ENCODE measurements around the gene SSTR4. TPM values are rescaled to one million over a fixed set of nuclear protein-coding genes. Genes with fewer than 3 reads are reported as not detected.
"Not testable (repeated sequence)": the region's sequence is repeated elsewhere in the genome, so short reads cannot be mapped to it uniquely, and the experiment has no call there.

SSTR4 gene
- total RNA-seq, 6 donors from 2014 or later: 0.30 TPM; not detected in 5

DNA sequence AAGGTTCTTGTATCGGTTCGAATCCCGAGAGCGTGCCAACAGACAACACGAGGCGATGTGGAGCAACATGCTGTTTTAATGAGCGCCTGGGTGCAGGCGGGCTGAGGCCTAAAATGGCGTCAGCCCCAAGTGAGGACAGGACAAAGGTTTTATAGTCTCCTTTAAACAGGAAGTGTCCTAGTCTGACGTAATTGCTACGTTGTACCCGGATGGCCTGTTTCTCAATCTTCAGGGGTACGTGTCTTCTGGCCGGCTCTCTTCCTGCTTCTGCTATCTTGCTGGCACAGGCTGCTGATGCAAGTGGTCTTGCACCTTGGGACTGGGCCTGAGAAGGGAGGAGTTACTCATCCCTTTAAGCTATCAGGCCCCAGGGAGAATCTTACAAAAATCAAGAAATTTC, 9.6 kb upstream of the SSTR4 start:
- not testable (repeated sequence) for H3K27me3 ChIP-seq; H3K36me3 ChIP-seq; ATAC-seq (ENCODE audit: low FRiP score in 2 of 2); H3K4me1 ChIP-seq; H3K4me3 ChIP-seq; H3K9me3 ChIP-seq
- DNase-seq: peak in 1 of 2 donors; percentile 80
- peak in 1 of 4 donors; percentile 16 for TF ChIP-seq POLR2A (IDR thresholded peaks at IDR 0.05)
- TF ChIP-seq POLR2AphosphoS5 (IDR thresholded peaks at IDR 0.05): peak; percentile 64 to 90
- peak in 2 of 4 donors; percentile 21 to 78 for TF ChIP-seq EP300 (IDR thresholded peaks at IDR 0.05)
- WGBS, 2 donors: 67 to 77% methylated on average over 14 of the region's 14 CpGs
- peak overlapping the region in 3 of 4 donors; percentile 54 to 69 (median 66) for H3K27ac ChIP-seq

DNA sequence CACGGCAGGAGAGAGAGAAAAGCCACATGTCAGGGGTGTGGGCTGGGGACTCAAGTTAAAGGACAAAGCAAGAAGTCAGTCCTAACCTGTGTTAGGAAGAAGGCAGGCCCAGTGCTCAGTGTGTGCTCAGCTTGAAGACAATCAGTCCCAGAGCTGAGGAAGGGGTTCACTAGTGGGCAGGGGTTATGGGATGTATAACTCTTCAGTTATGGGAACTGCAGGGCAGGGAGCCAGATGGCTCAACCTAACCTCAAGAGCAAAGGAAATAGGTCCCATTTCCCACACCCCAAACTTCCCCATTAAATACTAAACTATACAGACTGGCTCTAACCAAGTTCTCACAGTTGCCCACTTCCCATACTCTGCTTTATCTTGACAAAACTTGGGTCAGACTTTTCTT, 7.4 kb upstream of the SSTR4 start:
- ATAC-seq (ENCODE audit: low FRiP score in 2 of 2): peak; percentile 25 to 51
- DNase-seq: peak in 1 of 2 donors; percentile 54

DNA sequence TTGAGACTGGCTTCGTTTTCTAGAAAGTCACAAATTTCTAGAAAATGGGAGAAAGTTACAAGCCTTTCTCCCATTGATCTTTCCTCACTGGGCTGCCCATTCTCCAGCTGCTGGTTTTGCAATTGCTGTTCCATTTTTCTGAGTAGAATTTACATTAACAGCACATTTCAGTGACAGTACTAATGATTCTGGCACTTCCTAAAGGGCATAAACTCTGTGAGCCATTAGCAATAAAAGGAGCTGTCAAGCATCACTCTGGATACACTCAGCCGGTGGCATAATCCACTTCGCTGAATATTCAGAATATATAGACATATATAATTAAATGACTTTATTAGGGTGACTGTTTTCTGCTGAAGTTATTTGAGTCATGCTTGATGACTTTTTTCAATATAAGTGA, 6.7 kb upstream of the SSTR4 start:
- no peak for ATAC-seq (ENCODE audit: low FRiP score in 2 of 2)
- DNase-seq: no peak
- WGBS, 2 donors: 81 to 92% methylated on average over 3 of the region's 3 CpGs
- no peaks in the 10 kb centered on the region for H3K9me3 ChIP-seq
- H3K27ac ChIP-seq: peak overlapping the region in 2 of 4 donors; percentile 28 to 62
- peaks cover 0 to 13% (median 7%) of the 10 kb centered on the region in 4 donors for H3K4me1 ChIP-seq
- TF ChIP-seq CTCF (IDR thresholded peaks at IDR 0.05) (no peak), EP300 (IDR thresholded peaks at IDR 0.05) (no peak), POLR2A (IDR thresholded peaks at IDR 0.05) (no peak), POLR2AphosphoS5 (IDR thresholded peaks at IDR 0.05) (no peak)
- H3K27me3 ChIP-seq: no peaks in the 10 kb centered on the region
- H3K36me3 ChIP-seq: no peaks in the 10 kb centered on the region
- H3K4me3 ChIP-seq: no peak overlapping the region

More for the DNA sequence above, 7.4 kb upstream of the SSTR4 start:
- Histone ChIP-seq H3K36me3 (no peaks in the 10 kb centered on the region), H3K27me3 (no peaks in the 10 kb centered on the region), H3K4me1 (peaks cover 0 to 9% (median 5%) of the 10 kb centered on the region in 4 donors), H3K9me3 (no peaks in the 10 kb centered on the region), H3K4me3 (no peak overlapping the region), H3K27ac (peak overlapping the region; percentile 38 to 67 (median 54))
- WGBS, 2 donors: 61 to 75% methylated on average over 1 of the region's 1 CpG
- TF ChIP-seq EP300 (IDR thresholded peaks at IDR 0.05) (no peak), CTCF (IDR thresholded peaks at IDR 0.05) (no peak), POLR2AphosphoS5 (IDR thresholded peaks at IDR 0.05) (no peak), POLR2A (IDR thresholded peaks at IDR 0.05) (no peak)

DNA sequence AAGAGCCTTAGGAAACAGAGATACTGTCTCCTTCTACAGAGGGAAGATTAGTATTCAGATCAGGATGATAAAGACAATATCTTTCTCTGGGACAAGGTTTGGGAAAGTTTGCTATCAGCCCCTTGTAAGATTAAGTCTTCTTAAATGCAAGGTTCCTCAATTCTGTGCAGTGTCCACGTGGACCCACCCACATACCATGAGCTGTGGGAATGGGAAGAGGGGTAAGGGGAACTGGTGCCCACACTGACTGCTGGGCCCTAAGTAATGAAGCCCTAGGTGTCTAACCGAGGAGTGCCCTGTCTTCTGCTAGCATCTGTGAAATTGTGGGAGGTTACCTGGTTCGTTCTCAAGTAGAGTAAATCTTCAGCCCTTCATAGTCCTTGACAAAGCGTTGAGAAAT, 5.8 kb upstream of the SSTR4 start:
- Histone ChIP-seq H3K4me1 (peaks cover 0 to 13% (median 7%) of the 10 kb centered on the region in 4 donors), H3K27ac (no peak overlapping the region), H3K9me3 (no peaks in the 10 kb centered on the region), H3K4me3 (no peak overlapping the region), H3K36me3 (no peaks in the 10 kb centered on the region), H3K27me3 (no peaks in the 10 kb centered on the region)
- 61 to 63% methylated on average over 4 of the region's 4 CpGs for WGBS, 2 donors
- ATAC-seq (ENCODE audit: low FRiP score in 2 of 2) (peak in 1 of 2 donors; percentile 45), DNase-seq (peak in 1 of 2 donors; percentile 57)
- TF ChIP-seq POLR2A (IDR thresholded peaks at IDR 0.05) (no peak), CTCF (IDR thresholded peaks at IDR 0.05) (no peak), EP300 (IDR thresholded peaks at IDR 0.05) (no peak), POLR2AphosphoS5 (IDR thresholded peaks at IDR 0.05) (no peak)

- Histone ChIP-seq H3K27me3 (peaks cover 0 to 16% (median 6%) of the 10 kb centered on the region in 4 donors), H3K36me3 (no peaks in the 10 kb centered on the region), H3K4me3 (no peak overlapping the region), H3K27ac (no peak overlapping the region), H3K4me1 (peaks cover 0 to 13% (median 5%) of the 10 kb centered on the region in 4 donors), H3K9me3 (no peaks in the 10 kb centered on the region)
- WGBS, 2 donors: 92 to 98% methylated on average over 6 of the region's 6 CpGs
- TF ChIP-seq POLR2A (IDR thresholded peaks at IDR 0.05) (no peak), CTCF (IDR thresholded peaks at IDR 0.05) (no peak), POLR2AphosphoS5 (IDR thresholded peaks at IDR 0.05) (no peak), EP300 (IDR thresholded peaks at IDR 0.05) (no peak)
- DNase-seq: no peak
- ATAC-seq (ENCODE audit: low FRiP score in 2 of 2): no peak
Observed at GRCh38 chr20:23031346-23031745, 3.8 kb upstream of the SSTR4 start.

Data from upper lobe of left lung (tissue), 6 donors.